PC-3 (cell line): Measurements from ENCODE around the gene PTPRN2. TPM values are rescaled to one million over a fixed set of nuclear protein-coding genes. Genes with fewer than 3 reads are reported as not detected.

ENCODE experiments used
- ATAC-seq: fragments of 200-7000 bp; cut with Tn5 transposase; 2 replicates; pipeline ENCODE4 v1.9.1; 2020; ENCODE audit warnings: mild to moderate bottlenecking, moderate library complexity
- BruUV-seq: library from RNA; stranded (reverse); fragments of 400-500 nt; replicated peaks from 2 replicates; lab custom pipeline; 2021; lab: Mats Ljungman, UMichigan
- CTCF ChIA-PET: fragments of 300-600 bp; sonication (Branson Sonifier 250); formaldehyde crosslinking; loops from one replicate; lab custom pipeline; 2022; ENCODE audit warnings: antibody characterized with exemption; lab: Charles Lee
- POLR2A ChIA-PET: fragments of 300-600 bp; sonication (Branson Sonifier 250); formaldehyde crosslinking; loops from one replicate; lab custom pipeline; 2022; ENCODE audit warnings: antibody characterized with exemption; ENCODE audit not compliant: unreplicated experiment; lab: Charles Lee
- DNase-seq: peaks from one replicate; pipeline ENCODE4 v3.0.0-alpha.2; 2015
- H2AFZ ChIP-seq: fragments of 300-600 bp; sonication (generic); 2 replicates; pipeline ENCODE4 v1.6.0; 2016; ENCODE audit warnings: antibody characterized with exemption, low read length
- H3F3A ChIP-seq: fragments of 300-600 bp; sonication (generic); one replicate; pipeline ENCODE4 v1.6.0; 2017; ENCODE audit warnings: antibody characterized with exemption, low read length, control low read depth, mild to moderate bottlenecking; ENCODE audit not compliant: unreplicated experiment
- H3K27ac ChIP-seq: fragments of 300-600 bp; sonication (generic); 2 replicates; pipeline ENCODE4 v1.5.1; 2016; ENCODE audit warnings: mild to moderate bottlenecking, low read length
- H3K27me3 ChIP-seq: fragments of 300-600 bp; sonication (generic); 2 replicates; pipeline ENCODE4 v1.6.1; 2016; ENCODE audit warnings: low read length, mixed read lengths
- H3K36me3 ChIP-seq: fragments of 300-600 bp; sonication (generic); 2 replicates; pipeline ENCODE4 v1.6.1; 2016; ENCODE audit warnings: low read depth, mixed run types, low read length, mixed read lengths
- H3K4me1 ChIP-seq: fragments of 300-600 bp; sonication (generic); 2 replicates; pipeline ENCODE4 v1.5.1; 2016; ENCODE audit warnings: low read length; ENCODE audit not compliant: insufficient read depth
- H3K4me2 ChIP-seq: fragments of 300-600 bp; sonication (generic); 2 replicates; pipeline ENCODE4 v1.6.0; 2016; ENCODE audit warnings: low read length
- H3K4me3 ChIP-seq: fragments of 300-600 bp; sonication (generic); 2 replicates; pipeline ENCODE4 v1.5.1; 2016; ENCODE audit warnings: mild to moderate bottlenecking, low read length, mixed read lengths
- H3K79me2 ChIP-seq: fragments of 300-600 bp; sonication (generic); 2 replicates; pipeline ENCODE4 v1.6.1; 2017; ENCODE audit warnings: low read length, mixed read lengths
- H3K9ac ChIP-seq: fragments of 300-600 bp; sonication (generic); 2 replicates; pipeline ENCODE4 v1.6.0; 2016; ENCODE audit warnings: mild to moderate bottlenecking, low read length
- H3K9me2 ChIP-seq: fragments of 300-600 bp; sonication (generic); replicated peaks from 2 replicates; pipeline ENCODE4 v1.6.1; 2016; ENCODE audit warnings: mixed run types, low read length, mixed read lengths
- H3K9me3 ChIP-seq: fragments of 300-600 bp; sonication (generic); 2 replicates; pipeline ENCODE4 v1.6.1; 2016; ENCODE audit warnings: low read length, mixed read lengths
- H4K20me1 ChIP-seq: fragments of 300-600 bp; sonication (generic); 2 replicates; pipeline ENCODE4 v1.6.1; 2016; ENCODE audit warnings: low read length, mixed read lengths
- CTCF ChIP-seq: fragments of 300-600 bp; sonication (generic); conservative IDR thresholded peaks from 2 replicates; pipeline ENCODE4 v1.5.1; 2017; ENCODE audit warnings: antibody characterized with exemption, low read depth, mild to moderate bottlenecking, low read length
- EZH2 ChIP-seq: fragments of 300-600 bp; sonication (generic); IDR thresholded peaks from one replicate; pipeline ENCODE4 v1.6.1; 2017; ENCODE audit warnings: antibody characterized with exemption, mild to moderate bottlenecking, low read length; ENCODE audit not compliant: unreplicated experiment
- EZH2phosphoT487 ChIP-seq: fragments of 300-600 bp; sonication (generic); IDR thresholded peaks from 2 replicates; pipeline ENCODE4 v1.6.1; 2018; ENCODE audit warnings: mild to moderate bottlenecking, antibody characterized with exemption, low read length, borderline replicate concordance
- intact Hi-C: fragments of 100-400 bp; cut with micrococcal nuclease; formaldehyde crosslinking; loops from 2 replicates; pipeline ENCODE4 v1.9.0; 2023
- total RNA-seq: library from RNA; depleted of rRNA; stranded (reverse); fragments of >200 nt; gene quantifications from 2 replicates; pipeline ENCODE4 v1.2.3, GENCODE V29; 2014

The PTPRN2 gene
- total RNA-seq, 1 experiment from 2014 or later, result 3.2 TPM

- no peaks in the 10 kb centered on the region for H3F3A ChIP-seq
- H2AFZ ChIP-seq, result no peak overlapping the region
- intact Hi-C loops, result no loop called here
- POLR2A ChIA-PET, result no interaction called here
- peaks cover 28% of the 10 kb centered on the region for H3K9me3 ChIP-seq
- H4K20me1 ChIP-seq, result no peaks in the 10 kb centered on the region
- H3K4me1 ChIP-seq, result peaks cover 14% of the 10 kb centered on the region; the same call in 1 of the 2 replicates
- H3K27me3 ChIP-seq, result no peaks in the 10 kb centered on the region
- no peaks in the 10 kb centered on the region for H3K79me2 ChIP-seq
- DNase-seq, result no peak
- CTCF ChIA-PET, result no interaction called here
- H3K4me3 ChIP-seq, result no peak overlapping the region
- no peaks in the 10 kb centered on the region for H3K36me3 ChIP-seq
- H3K9ac ChIP-seq, result no peak overlapping the region
- no peaks in the 10 kb centered on the region for H3K9me2 ChIP-seq
- ATAC-seq, result no peak
- no peak overlapping the region for H3K4me2 ChIP-seq
- no TSS peak for BruUV-seq
- H3K27ac ChIP-seq, result no peak overlapping the region
- TF ChIP-seq EZH2phosphoT487, result no peak
- no peak for TF ChIP-seq EZH2
- no peak for TF ChIP-seq CTCF
Measured at GRCh38 chr7:158289231-158289630, 298.4 kb downstream of the PTPRN2 start.

- H3K4me1 ChIP-seq, result 0 out of 2 replicates have a peak, but pooled peaks cover 3% of the 10 kb centered on the region
- TF ChIP-seq EZH2phosphoT487, result no peak
- no peak for TF ChIP-seq EZH2
- TF ChIP-seq CTCF, result no peak
- no peak overlapping the region for H3K9ac ChIP-seq
- H3K36me3 ChIP-seq, result no peaks in the 10 kb centered on the region
- CTCF ChIA-PET, result no interaction called here
- no peaks in the 10 kb centered on the region for H3K27me3 ChIP-seq
- H3K4me2 ChIP-seq, result no peak overlapping the region
- H3K9me3 ChIP-seq, result peaks cover 28% of the 10 kb centered on the region
- H3K4me3 ChIP-seq, result no peak overlapping the region
- no peaks in the 10 kb centered on the region for H3K9me2 ChIP-seq
- intact Hi-C loops, result no loop called here
- no TSS peak for BruUV-seq
- no peaks in the 10 kb centered on the region for H3K79me2 ChIP-seq
- no peak overlapping the region for H2AFZ ChIP-seq
- H3K27ac ChIP-seq, result no peak overlapping the region
- H4K20me1 ChIP-seq, result no peaks in the 10 kb centered on the region
- ATAC-seq (no peak), DNase-seq (no peak)
- POLR2A ChIA-PET, result interaction anchor here (0.7 kb wide), 1 partner anchor 697 kb away, joined by 4 read pairs; no protein-coding TSS in a partner anchor
- no peaks in the 10 kb centered on the region for H3F3A ChIP-seq
Measured at GRCh38 chr7:158286210-158286609, 301.4 kb downstream of the PTPRN2 start.

- no peak for DNase-seq
- Histone ChIP-seq H3K9me3 (peaks cover 28% of the 10 kb centered on the region), H3K4me2 (no peak overlapping the region), H3K9me2 (no peaks in the 10 kb centered on the region), H3K4me1 (0 out of 2 replicates have a peak, but pooled peaks cover 3% of the 10 kb centered on the region), H3K79me2 (no peaks in the 10 kb centered on the region), H3K4me3 (no peak overlapping the region), H3K27me3 (no peaks in the 10 kb centered on the region), H2AFZ (no peak overlapping the region), H4K20me1 (no peaks in the 10 kb centered on the region), H3K36me3 (no peaks in the 10 kb centered on the region), H3F3A (no peaks in the 10 kb centered on the region), H3K27ac (no peak overlapping the region), H3K9ac (no peak overlapping the region)
- ChIA-PET CTCF (no interaction called here), POLR2A (no interaction called here)
- intact Hi-C loops, result no loop called here
- no peak for ATAC-seq
- TF ChIP-seq CTCF (no peak), EZH2phosphoT487 (no peak), EZH2 (no peak)
- BruUV-seq, result no TSS peak
Measured at GRCh38 chr7:158285383-158285770, 302.2 kb downstream of the PTPRN2 start.
